WTC11 (cell line): Measurements from ENCODE around the gene IFNG-AS1. TPM values are rescaled to one million over a fixed set of nuclear protein-coding genes. Genes with fewer than 3 reads are reported as not detected.

Experiments
- ATAC-seq: fragments of 200-7000 bp; cut with Tn5 transposase; 2 replicates; pipeline ENCODE4 v1.10.0; 2021; ENCODE audit warnings: mild to moderate bottlenecking, moderate library complexity
- CTCF ChIA-PET: fragments of 300-600 bp; sonication (Branson Sonifier 250); formaldehyde crosslinking; loops from one replicate; lab custom pipeline; 2021; ENCODE audit warnings: antibody characterized with exemption; lab: Charles Lee
- POLR2A ChIA-PET: fragments of 350-600 bp; sonication (Branson Sonifier 250); formaldehyde crosslinking; loops from one replicate; lab custom pipeline; 2021; ENCODE audit warnings: antibody characterized with exemption; lab: Charles Lee
- DNase-seq: peaks from one replicate; pipeline ENCODE4 v3.0.0; 2021; ENCODE audit warnings: low spot score
- H3K27ac Mint-ChIP-seq: 2 replicates; pipeline ENCODE4 v1.8.0; 2021; ENCODE audit warnings: mixed read lengths
- H3K27me3 Mint-ChIP-seq: 2 replicates; pipeline ENCODE4 v1.8.0; 2021; ENCODE audit warnings: low read depth, mild to moderate bottlenecking, moderate library complexity, mixed read lengths
- H3K36me3 Mint-ChIP-seq: 2 replicates; pipeline ENCODE4 v1.8.0; 2021; ENCODE audit warnings: mixed read lengths
- H3K4me1 Mint-ChIP-seq: 2 replicates; pipeline ENCODE4 v1.8.0; 2022; ENCODE audit warnings: mixed read lengths
- H3K4me3 Mint-ChIP-seq: 2 replicates; pipeline ENCODE4 v1.8.0; 2021; ENCODE audit warnings: mild to moderate bottlenecking, moderate library complexity, mixed read lengths
- H3K9me3 Mint-ChIP-seq: 2 replicates; pipeline ENCODE4 v1.8.0; 2021; ENCODE audit warnings: mixed read lengths
- CTCF ChIP-seq: fragments of 200-600 bp; IDR thresholded peaks from 2 replicates; pipeline ENCODE4 v1.8.0; 2022; ENCODE audit warnings: antibody characterized with exemption
- ELF4 ChIP-seq: sonication (generic); formaldehyde crosslinking; IDR thresholded peaks from 2 replicates; pipeline ENCODE4 v1.8.1; 2022; ENCODE audit warnings: low read depth, mild to moderate bottlenecking, moderate library complexity, missing genetic modification reagents
- FOXJ3 ChIP-seq: sonication (generic); formaldehyde crosslinking; IDR thresholded peaks from 2 replicates; pipeline ENCODE4 v1.9.0; 2021; ENCODE audit warnings: missing genetic modification reagents, mild to moderate bottlenecking, borderline replicate concordance
- NFATC4 ChIP-seq: fragments of 250-450 bp; sonication (Bioruptor Pico); IDR thresholded peaks from 2 replicates; pipeline ENCODE4 v1.9.0; 2021; ENCODE audit warnings: mild to moderate bottlenecking
- PREB ChIP-seq: sonication (generic); formaldehyde crosslinking; IDR thresholded peaks from 2 replicates; pipeline ENCODE4 v1.8.1; 2022; ENCODE audit warnings: mild to moderate bottlenecking, missing genetic modification reagents, moderate library complexity, borderline replicate concordance
- RELA ChIP-seq: sonication (generic); formaldehyde crosslinking; IDR thresholded peaks from 2 replicates; pipeline ENCODE4 v1.8.1; 2022; ENCODE audit warnings: missing genetic modification reagents, mild to moderate bottlenecking, borderline replicate concordance
- RORB ChIP-seq: fragments of 250-450 bp; sonication (Bioruptor Pico); IDR thresholded peaks from 2 replicates; pipeline ENCODE4 v1.9.0; 2021; ENCODE audit warnings: mild to moderate bottlenecking
- SMAD3 ChIP-seq: sonication (generic); formaldehyde crosslinking; IDR thresholded peaks from 2 replicates; pipeline ENCODE4 v1.8.0; 2022; ENCODE audit warnings: missing genetic modification reagents, mild to moderate bottlenecking, borderline replicate concordance
- TEAD1 ChIP-seq: sonication (generic); formaldehyde crosslinking; IDR thresholded peaks from 2 replicates; pipeline ENCODE4 v1.8.0; 2022; ENCODE audit warnings: mild to moderate bottlenecking, missing genetic modification reagents
- ZNF317 ChIP-seq: sonication (generic); formaldehyde crosslinking; IDR thresholded peaks from 2 replicates; pipeline ENCODE4 v1.8.1; 2023; ENCODE audit warnings: low read depth, mild to moderate bottlenecking, moderate library complexity, missing genetic modification reagents, borderline replicate concordance
- ZNF396 ChIP-seq: fragments of 250-450 bp; sonication (Bioruptor Pico); IDR thresholded peaks from 2 replicates; pipeline ENCODE4 v1.8.0; 2021; ENCODE audit warnings: mild to moderate bottlenecking, moderate library complexity, borderline replicate concordance
- ZNF425 ChIP-seq: fragments of 250-450 bp; sonication (Bioruptor Pico); conservative IDR thresholded peaks from 2 replicates; pipeline ENCODE4 v1.9.0; 2021; ENCODE audit warnings: mild to moderate bottlenecking
- total RNA-seq: library from RNA; stranded (reverse); gene quantifications from 3 replicates; pipeline ENCODE4 v1.2.3, GENCODE V29; 2021
- TF ChIP-seq, protein P1 (sequence below): sonication (generic); formaldehyde crosslinking; IDR thresholded peaks from 2 replicates; pipeline ENCODE4 v1.8.0; 2022; ENCODE audit warnings: mild to moderate bottlenecking, missing genetic modification reagents
- TF ChIP-seq, protein P2 (sequence below): sonication (generic); formaldehyde crosslinking; IDR thresholded peaks from 2 replicates; pipeline ENCODE4 v1.8.1; 2022; ENCODE audit warnings: mild to moderate bottlenecking, moderate library complexity, missing genetic modification reagents
- TF ChIP-seq, protein P3 (sequence below): sonication (generic); formaldehyde crosslinking; IDR thresholded peaks from 2 replicates; pipeline ENCODE4 v1.8.0; 2022; ENCODE audit warnings: missing genetic modification reagents
- TF ChIP-seq, protein P4 (sequence below): sonication (generic); formaldehyde crosslinking; IDR thresholded peaks from 2 replicates; pipeline ENCODE4 v1.8.0; 2022; ENCODE audit warnings: mild to moderate bottlenecking, missing genetic modification reagents

Gene IFNG-AS1
- total RNA-seq, 1 experiment from 2014 or later, result not detected

GRCh38 chr12:67940780-67941243, 48.4 kb upstream of the IFNG-AS1 start (continued):
- TF ChIP-seq RELA (no peak), RORB (CRISPR knock-in tag) (no peak)
- TF ChIP-seq, protein P1, sequence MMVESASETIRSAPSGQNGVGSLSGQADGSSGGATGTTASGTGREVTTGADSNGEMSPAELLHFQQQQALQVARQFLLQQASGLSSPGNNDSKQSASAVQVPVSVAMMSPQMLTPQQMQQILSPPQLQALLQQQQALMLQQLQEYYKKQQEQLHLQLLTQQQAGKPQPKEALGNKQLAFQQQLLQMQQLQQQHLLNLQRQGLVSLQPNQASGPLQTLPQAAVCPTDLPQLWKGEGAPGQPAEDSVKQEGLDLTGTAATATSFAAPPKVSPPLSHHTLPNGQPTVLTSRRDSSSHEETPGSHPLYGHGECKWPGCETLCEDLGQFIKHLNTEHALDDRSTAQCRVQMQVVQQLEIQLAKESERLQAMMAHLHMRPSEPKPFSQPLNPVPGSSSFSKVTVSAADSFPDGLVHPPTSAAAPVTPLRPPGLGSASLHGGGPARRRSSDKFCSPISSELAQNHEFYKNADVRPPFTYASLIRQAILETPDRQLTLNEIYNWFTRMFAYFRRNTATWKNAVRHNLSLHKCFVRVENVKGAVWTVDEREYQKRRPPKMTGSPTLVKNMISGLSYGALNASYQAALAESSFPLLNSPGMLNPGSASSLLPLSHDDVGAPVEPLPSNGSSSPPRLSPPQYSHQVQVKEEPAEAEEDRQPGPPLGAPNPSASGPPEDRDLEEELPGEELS (CRISPR knock-in tag), result no peak

- POLR2A ChIA-PET, result interaction anchor here (0.6 kb wide), 1 partner anchor 276 kb away, joined by 7 read pairs; no protein-coding TSS in a partner anchor
- no peak for DNase-seq
- H3K4me3 Mint-ChIP-seq, result no peak overlapping the region
Measured at GRCh38 chr12:67942724-67943123, 46.5 kb upstream of the IFNG-AS1 start.

DNA sequence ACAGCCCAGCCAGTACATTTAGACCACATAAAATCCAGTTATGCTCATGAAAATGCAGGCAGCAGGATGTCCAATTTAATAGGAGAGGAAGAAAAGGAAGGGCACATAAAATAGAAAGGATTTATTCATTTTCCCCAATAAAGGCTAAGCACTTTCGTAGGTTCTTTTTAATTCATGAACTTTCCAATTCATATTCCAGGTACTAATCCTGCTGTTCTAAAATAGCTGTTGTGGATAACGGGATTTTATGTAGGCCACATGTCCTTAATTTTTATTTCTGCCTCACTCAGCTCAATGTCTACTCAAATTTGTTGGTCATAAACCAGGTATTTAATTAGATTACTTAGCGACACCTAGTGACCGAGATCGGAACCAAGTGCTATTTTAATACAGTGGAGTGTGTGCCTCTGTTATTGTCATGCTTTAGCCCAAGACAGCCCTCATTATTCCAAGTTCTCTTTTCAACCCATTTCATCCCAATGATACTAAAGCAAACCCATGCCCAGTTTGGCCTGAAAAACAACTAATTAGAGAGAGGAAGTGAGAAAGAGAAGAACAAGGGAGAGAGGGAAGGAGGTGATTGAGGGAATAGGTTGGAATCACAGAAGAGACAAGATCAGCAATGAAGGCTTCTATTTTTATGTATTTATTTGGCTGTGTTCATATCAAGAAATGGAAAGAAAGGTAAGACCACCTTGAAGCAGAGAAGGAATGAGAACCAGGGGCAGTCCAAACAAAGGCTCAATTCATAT, 45.9 kb upstream of the IFNG-AS1 start:
- CTCF ChIA-PET, result interaction anchor here (0.6 to 1.7 kb wide), 38 partner anchors 13 to 589 kb away, joined by 3 to 29 read pairs (median 4); partner anchors contain the start of gene DYRK2
- Mint-ChIP-seq H3K27me3 (no peaks in the 10 kb centered on the region), H3K4me1 (peaks cover 27% of the 10 kb centered on the region), H3K9me3 (0 out of 2 replicates have a peak, but pooled peaks cover under 1% of the 10 kb centered on the region)
- peak; percentile 42; the same call in 1 of the 2 replicates for TF ChIP-seq CTCF
- TF ChIP-seq ZNF425, result no peak
- TF ChIP-seq TEAD1 (CRISPR knock-in tag), result no peak
- no peak for TF ChIP-seq FOXJ3 (CRISPR knock-in tag)
- no peak for TF ChIP-seq ZNF396 (CRISPR knock-in tag)
- no peak for TF ChIP-seq ELF4 (CRISPR knock-in tag)
- TF ChIP-seq, protein P2, sequence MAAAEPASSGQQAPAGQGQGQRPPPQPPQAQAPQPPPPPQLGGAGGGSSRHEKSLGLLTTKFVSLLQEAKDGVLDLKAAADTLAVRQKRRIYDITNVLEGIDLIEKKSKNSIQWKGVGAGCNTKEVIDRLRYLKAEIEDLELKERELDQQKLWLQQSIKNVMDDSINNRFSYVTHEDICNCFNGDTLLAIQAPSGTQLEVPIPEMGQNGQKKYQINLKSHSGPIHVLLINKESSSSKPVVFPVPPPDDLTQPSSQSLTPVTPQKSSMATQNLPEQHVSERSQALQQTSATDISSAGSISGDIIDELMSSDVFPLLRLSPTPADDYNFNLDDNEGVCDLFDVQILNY, result no peak
- TF ChIP-seq, all 79 proteins: peak for 1
- H3K27ac Mint-ChIP-seq, result no peak overlapping the region; the same call in 1 of the 2 replicates
- no peaks in the 10 kb centered on the region for H3K36me3 Mint-ChIP-seq
- DNase-seq (peak; percentile 42), ATAC-seq (peak; percentile 88)
- POLR2A ChIA-PET, result interaction anchor here (0.6 kb wide), 1 partner anchor 277 kb away, joined by 7 read pairs; no protein-coding TSS in a partner anchor
- no peak overlapping the region for H3K4me3 Mint-ChIP-seq

More at GRCh38 chr12:67942724-67943123, 46.5 kb upstream of the IFNG-AS1 start:
- TF ChIP-seq PREB (CRISPR knock-in tag) (no peak), SMAD3 (CRISPR knock-in tag) (no peak), NFATC4 (CRISPR knock-in tag) (no peak), ZNF317 (CRISPR knock-in tag) (no peak)
- TF ChIP-seq, protein P3, sequence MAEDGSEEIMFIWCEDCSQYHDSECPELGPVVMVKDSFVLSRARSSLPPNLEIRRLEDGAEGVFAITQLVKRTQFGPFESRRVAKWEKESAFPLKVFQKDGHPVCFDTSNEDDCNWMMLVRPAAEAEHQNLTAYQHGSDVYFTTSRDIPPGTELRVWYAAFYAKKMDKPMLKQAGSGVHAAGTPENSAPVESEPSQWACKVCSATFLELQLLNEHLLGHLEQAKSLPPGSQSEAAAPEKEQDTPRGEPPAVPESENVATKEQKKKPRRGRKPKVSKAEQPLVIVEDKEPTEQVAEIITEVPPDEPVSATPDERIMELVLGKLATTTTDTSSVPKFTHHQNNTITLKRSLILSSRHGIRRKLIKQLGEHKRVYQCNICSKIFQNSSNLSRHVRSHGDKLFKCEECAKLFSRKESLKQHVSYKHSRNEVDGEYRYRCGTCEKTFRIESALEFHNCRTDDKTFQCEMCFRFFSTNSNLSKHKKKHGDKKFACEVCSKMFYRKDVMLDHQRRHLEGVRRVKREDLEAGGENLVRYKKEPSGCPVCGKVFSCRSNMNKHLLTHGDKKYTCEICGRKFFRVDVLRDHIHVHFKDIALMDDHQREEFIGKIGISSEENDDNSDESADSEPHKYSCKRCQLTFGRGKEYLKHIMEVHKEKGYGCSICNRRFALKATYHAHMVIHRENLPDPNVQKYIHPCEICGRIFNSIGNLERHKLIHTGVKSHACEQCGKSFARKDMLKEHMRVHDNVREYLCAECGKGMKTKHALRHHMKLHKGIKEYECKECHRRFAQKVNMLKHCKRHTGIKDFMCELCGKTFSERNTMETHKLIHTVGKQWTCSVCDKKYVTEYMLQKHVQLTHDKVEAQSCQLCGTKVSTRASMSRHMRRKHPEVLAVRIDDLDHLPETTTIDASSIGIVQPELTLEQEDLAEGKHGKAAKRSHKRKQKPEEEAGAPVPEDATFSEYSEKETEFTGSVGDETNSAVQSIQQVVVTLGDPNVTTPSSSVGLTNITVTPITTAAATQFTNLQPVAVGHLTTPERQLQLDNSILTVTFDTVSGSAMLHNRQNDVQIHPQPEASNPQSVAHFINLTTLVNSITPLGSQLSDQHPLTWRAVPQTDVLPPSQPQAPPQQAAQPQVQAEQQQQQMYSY (CRISPR knock-in tag), result no peak
- TF ChIP-seq, protein P4, sequence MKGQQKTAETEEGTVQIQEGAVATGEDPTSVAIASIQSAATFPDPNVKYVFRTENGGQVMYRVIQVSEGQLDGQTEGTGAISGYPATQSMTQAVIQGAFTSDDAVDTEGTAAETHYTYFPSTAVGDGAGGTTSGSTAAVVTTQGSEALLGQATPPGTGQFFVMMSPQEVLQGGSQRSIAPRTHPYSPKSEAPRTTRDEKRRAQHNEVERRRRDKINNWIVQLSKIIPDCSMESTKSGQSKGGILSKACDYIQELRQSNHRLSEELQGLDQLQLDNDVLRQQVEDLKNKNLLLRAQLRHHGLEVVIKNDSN (CRISPR knock-in tag), result no peak
- Mint-ChIP-seq H3K9me3 (0 out of 2 replicates have a peak, but pooled peaks cover 5% of the 10 kb centered on the region), H3K27ac (no peak overlapping the region), H3K4me1 (peaks cover 27% of the 10 kb centered on the region), H3K27me3 (no peaks in the 10 kb centered on the region), H3K36me3 (no peaks in the 10 kb centered on the region)
- no peak for ATAC-seq
- CTCF ChIA-PET, result interaction anchor here (0.6 to 1.7 kb wide), 39 partner anchors 11 to 588 kb away, joined by 3 to 29 read pairs (median 4); partner anchors contain the start of gene DYRK2
